HG02610 (cell line): ENCODE data around the gene TPD52L1.
"Not testable (repeated sequence)": the region's sequence is repeated elsewhere in the genome, so short reads cannot be mapped to it uniquely, and the experiment has no call there.

Experiments used
- ATAC-seq: cut with Tn5 transposase; IDR thresholded peaks from one replicate; pipeline ENCODE4 v1.9.1; 2021; ENCODE audit warnings: mild to moderate bottlenecking, moderate library complexity; ENCODE audit not compliant: unreplicated experiment

Gene TPD52L1

DNA sequence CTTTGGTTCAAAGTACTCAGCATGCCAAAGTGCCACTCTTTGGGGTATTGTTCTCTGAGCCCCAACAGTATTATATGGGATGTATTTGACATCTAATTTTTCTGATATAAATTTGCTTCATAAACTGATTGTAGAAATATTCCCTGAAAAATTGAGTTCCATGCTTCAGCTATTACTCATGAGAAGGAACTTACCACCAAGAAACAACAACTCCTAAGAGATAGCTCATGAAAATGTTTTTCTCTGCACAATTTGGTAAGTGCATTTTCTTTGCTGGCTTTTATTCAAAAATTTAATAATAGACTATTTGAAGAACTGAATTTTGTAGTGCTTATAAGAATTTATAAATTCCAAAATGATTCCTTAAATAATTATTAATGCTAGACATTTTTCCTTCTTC is 12.8 kb upstream of the TPD52L1 start:
- ATAC-seq: no peak

DNA sequence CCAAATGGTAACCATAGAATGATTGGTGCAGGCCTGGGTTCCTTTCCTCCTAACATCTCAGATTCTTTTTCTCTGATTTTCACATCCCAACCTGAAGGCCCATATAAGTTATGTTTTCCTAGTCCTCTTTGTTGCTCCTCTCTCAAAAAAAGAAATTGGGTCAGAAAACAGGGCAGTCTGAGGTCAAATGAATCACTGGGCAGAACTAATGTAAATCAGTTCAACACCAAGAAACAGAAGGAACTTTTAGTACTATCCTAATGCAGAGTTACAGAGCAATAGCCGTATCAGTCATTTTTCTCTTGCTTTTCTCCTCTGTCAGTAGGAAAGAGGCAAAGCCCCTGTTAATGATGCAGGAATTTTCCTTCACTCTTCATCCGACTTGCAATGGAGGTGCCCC is 11.0 kb upstream of the TPD52L1 start:
- no peak for ATAC-seq

DNA sequence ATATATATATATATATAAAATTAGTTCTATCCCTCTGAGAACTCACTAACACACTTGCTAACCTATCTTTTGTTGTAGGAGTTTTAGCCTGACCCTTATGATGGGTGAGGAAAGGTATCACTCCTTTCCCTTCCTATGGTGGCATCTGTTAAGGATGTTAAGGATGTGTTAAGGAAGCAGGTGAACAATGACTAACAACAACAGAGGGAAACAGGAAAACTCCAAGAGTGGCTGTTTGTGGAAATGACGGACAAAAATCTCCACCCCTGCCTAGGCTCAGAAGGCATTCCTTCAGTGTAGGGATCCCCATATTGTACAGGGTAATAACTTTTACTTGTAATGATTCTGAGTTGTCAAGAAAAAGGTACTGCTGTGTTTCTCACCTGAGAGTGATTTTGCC is 8.8 kb upstream of the TPD52L1 start:
- no peak for ATAC-seq

DNA sequence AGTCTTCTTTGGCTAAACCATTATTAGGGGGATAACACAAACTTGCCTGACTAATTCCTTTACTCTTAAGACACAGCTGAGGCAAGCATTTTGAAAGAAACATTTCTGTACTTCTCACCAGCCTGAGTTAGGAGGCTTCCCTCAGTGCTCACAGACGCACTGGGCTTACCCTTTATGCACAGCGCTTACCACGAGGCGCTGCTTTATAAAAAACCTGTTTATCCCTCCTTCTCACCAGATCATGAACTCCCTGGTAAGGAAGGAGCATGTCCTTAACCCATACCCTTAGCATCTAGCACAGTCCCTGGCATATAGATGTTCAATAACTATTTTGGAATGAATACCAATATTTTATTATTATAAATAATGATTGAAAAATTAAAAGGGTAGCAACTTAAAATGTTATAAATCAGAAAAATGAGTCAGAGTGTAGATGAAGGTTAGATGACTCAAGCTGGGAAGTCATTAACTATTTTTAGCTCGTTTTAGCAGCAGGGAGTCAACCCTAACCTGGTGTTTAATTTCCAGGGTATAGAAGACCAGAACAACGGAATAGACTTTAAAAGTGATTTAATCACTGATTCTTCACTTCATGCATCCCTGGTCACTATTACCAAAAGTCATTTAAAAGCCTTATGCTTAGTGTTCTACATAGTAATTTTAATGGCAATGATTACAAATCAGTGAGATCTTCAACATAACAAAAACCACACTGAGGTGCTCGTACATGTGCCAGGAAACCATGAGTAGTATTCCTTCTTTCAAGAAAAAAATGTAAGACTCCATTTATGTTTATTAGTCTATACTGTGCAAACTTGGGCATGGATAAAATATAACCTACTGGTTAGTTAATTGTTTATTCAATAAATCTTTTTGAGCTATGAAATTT is 4.1 kb upstream of the TPD52L1 start:
- ATAC-seq: no peak

DNA sequence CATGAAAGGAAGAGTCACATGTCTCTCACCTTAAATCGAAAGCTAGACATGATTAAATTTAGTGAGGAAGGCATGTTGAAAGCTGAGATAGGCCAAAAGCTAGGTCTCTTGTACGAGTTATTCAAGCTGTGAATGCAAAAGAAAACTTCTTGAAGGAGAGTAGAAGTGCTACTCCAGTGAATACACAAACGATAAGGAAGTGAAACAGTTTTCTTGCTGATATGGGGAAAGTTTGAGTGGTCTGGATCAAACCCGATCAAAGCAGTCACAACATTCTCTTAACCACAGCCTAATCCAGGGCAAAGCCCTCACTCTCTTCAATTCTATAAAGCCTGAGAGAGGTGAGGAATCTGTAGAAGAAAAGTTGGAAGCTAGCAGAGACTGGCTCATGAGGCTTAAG is 1.9 kb upstream of the TPD52L1 start:
- no peak for ATAC-seq

DNA sequence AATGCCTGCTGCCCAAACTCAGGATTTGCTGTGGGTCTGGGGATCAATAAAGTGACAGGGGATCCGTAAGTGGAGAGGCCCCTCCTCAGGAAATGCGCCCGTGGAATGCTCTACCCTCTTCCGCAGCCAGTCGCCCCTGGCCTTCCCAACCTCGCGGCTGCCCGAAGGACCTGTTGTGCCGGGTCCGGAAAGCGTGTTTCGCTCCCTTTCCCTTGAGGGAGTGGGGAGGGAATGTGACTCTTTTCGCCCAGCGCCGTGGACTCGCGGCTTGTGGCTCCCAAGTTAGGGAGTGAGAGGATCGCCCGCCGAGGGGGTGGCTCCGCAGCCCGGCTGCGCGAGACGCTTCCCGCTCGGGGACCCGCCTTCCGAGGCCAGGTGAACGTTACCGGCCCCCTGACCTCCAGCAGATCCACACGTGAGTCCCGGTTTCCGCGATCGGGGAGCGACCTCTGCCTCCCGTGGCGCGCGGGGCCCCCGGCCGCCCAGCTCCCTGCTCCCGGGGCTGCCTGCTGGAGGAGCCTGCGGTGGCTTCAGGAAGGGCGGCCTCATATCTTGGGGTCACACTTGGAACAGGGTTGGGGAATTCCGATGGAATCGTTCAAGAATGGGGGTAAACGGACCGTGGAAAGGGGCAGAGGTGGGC is 666 bp downstream of the TPD52L1 start:
- ATAC-seq: no peak

DNA sequence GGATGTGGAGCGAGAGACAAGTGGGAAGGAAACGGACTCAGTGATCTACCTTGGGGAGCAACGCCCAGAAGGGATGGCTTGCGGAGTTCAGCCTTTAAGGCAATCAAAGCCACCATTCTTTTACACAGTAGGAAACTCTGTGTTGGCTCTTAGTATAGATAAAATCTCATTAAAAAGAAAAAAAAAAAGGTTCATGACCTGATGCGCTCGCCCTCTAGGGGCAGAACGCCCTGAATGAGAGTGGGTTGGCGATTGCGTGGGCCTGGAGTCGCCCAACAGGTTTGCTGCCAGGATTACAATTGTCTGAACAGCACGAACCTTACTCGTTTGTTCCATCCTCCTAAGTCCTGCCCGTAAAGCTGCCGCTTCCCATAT is 1.2 kb downstream of the TPD52L1 start:
- no peak for ATAC-seq

DNA sequence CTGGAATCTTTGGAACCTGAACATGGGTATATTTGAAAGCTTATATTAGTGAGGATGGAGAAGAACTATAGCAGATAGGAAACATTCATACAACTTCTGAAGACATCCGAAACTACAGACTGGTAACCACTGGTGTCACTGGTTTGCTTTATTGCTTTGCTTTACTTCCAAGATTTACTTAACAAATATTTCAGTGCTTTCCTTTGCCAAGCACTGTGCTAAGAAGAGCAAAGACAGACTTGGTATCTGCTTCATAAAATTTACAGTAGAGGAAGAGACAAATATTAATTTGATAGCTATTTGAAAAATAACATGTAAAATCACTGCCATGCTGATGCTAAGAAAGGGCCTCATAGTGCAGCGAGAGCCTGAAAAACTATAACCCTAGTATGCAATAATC is 1.8 kb downstream of the TPD52L1 start:
- ATAC-seq: no peak

DNA sequence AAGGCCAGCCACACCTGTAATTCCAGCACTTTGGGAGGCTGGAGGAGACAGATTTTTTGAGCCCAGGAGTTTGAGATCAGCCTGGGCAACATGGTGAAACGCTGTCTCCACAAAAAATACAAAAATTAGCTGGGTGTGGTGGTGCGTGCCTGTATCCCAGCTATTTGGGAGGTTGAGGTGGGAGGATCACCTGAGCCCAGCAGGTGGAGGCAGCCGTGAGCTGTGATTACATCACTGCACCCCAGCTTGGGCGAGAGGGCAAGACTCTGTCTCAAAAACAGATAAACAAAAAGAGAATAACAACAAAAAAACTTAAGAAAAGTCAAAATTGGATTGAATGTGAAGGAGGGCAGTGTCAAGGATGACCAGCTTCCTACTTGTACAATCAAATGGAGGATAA is 2.9 kb downstream of the TPD52L1 start:
- ATAC-seq: no peak

DNA sequence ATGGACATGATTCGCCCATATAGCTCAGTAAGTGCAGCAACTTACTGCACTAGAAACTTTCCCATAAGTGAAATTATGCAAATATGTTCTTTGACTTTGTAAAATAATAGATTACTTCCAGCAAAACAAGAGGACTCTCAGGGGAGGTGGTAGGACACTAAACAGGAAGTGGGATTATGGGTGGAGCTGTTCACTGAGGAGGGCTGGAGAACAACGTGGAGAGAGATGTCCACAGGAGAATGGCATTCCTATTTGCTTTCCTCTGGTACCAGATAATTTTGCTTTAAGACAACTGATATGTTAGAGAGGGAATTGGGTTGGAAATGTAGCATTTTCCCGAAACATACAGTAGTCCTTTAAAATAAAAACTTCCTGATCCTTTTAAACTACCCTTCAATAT is 3.7 kb downstream of the TPD52L1 start:
- ATAC-seq: no peak

DNA sequence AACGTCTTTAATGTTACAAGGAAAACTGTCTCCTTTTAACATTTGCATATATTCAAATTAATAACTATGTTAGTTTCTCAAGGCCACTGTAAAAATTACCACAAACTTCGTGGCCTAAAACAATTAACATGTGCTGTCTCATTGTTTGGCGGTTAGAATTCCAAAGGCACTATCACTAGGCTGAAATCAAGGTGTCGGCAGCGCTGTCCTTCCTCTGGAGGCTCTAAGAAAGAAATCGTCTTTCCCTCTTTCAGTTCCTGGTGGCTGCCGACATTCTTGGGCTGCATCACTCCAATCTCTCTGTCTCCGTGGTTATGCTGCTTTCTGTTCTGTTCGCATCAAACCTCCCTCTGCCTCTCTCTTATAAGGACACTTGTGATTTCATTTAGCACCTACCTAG is 4.2 kb downstream of the TPD52L1 start:
- no peak for ATAC-seq

DNA sequence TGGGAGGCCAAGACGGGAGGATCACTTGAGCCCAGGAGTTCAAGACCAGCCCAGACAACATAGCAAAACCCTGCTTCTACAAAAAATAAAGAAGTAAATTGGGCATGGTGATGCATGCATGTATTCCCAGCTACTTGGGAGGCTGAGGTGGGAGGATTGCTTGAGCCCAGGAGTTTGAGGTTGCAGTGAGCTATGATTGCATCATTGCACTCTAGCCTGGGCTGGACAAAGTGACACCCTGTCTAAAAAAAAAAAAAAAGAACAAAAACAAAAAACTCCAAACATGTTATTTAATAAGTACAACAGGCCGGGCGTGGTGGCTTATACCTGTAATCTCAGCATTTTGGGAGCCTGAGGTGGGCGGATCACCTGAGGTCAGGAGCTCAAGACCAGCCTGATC is 9.8 kb downstream of the TPD52L1 start:
- ATAC-seq: not testable (repeated sequence)

DNA sequence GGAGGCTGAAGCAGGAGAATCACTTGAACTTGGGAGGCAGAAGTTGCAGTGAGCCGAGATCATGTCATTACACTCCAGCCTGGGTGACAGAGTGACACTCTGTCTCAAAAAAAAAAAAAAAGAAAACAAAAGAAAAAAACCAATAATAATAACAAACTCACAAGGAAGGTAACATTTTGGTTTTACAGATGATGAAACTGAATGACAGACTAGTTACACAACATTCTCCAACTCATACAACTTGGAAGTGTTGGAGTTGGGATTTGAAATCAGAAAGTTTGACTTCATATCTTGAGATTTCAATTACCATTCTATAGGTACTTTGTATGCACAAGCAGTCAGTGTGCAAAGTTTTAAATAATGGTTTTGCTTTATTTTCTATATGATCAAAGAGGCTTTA is 10.2 kb downstream of the TPD52L1 start:
- no peak for ATAC-seq

DNA sequence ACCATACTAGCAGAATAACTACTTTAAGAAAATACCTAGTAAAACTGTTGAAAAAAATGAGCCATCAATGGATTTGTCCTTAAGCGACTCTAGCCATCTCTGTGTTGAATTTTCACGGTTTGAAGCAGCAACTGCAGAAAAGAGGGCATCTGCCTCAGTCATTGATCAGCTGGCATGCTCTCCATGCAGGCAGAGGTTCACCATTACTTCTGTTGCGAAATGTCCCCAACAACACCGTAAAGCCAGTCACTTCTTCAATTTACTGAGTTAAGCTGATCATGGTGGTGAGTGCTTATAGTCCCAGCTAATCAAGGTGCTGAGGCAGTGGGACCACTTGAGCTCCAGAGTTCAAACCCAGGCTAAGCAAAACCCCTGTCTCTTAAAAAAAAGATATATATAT is 11.1 kb downstream of the TPD52L1 start:
- no peak for ATAC-seq

DNA sequence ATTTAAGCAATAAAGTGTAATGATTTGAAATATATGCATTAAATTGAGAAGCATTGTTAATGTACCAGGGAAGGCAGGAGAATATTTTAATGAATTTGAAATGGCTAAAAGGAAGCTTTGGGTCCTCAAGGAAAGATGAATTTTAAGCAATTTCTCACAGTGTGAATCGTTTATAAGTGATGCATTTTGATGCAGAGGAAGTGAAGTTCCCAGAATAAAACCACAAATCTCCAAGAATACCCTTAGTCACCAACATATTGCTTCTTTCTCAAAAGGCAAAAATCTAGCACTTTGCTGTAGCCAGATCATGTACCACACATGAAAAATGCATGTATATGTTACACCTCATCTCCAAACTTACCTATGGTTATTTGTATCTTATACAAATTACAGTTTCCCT is 11.7 kb downstream of the TPD52L1 start:
- no peak for ATAC-seq

DNA sequence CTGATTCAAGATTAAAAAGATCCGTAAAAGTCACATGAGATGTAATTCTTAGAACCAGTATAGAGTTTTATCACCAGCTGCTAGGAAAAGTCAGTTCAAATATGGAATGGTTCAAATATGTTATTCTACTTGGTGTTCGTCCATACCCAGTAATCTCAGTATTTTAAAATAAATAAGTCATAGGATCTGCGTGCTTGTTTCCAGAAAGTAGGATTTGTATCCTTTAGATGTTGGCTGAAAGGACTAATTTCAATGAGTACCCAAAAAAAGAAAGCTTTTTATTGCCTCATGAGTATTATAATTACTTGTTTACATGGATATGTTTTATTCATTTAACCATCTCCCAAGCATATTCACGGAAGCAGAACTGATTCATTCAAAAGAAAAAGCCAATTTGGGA is 12.2 kb downstream of the TPD52L1 start:
- ATAC-seq: no peak

DNA sequence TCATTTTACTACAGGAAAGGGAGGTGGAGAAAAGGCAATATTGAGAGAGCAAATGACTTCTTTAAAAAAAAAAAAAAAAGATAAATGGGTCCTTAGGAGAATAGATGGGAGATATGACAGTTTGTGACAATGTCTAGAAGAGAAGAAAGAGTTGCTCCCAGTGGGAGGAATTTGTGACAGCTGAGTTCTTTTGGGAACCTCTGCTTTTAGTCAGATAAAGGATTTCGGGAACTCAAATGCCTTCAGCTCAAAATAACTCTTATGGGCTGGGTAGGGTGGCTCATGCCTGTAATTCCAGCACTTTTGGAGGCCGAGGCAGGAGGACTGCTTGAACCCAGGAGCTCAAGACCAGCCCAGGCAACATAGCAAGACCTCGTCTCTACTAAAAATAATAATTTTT is 13.1 kb downstream of the TPD52L1 start:
- ATAC-seq: no peak

DNA sequence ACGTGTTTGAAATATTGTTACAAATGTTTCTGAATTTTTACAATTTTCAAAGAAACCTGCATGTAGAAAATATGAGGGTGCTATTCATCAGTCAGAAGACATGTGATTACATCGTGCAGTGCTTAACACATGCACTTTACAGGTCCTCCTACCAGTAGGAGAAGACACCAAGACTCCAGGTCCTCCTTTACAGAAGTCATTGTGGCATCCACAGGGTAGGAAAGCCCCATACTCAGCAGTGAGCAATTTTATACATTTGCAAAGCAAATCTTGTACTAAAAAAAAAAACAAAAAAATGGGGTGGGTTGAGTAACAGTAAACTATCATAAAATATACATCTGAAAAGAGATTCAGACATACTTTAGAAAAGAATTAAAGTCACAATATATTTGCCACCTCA is 14.0 kb downstream of the TPD52L1 start:
- ATAC-seq: no peak

DNA sequence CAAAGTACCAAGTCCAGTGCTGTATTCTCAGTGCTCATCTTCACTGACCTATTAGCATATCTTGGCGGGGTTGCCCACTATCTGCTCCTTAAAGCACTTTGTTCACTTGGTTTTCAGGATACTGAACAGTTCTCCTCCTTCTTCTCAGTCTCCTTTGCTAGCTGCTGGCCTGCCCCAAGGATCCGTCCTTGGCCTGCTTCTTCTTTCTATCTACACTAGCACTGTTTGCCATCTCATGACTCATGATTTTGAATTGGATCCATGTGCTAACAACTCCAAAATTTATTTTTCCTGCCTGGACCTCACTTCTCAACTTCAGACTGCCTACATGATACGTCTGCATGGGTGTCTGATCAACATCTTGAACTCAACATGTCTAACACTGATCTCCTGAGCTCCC is 15.5 kb downstream of the TPD52L1 start:
- ATAC-seq: no peak

DNA sequence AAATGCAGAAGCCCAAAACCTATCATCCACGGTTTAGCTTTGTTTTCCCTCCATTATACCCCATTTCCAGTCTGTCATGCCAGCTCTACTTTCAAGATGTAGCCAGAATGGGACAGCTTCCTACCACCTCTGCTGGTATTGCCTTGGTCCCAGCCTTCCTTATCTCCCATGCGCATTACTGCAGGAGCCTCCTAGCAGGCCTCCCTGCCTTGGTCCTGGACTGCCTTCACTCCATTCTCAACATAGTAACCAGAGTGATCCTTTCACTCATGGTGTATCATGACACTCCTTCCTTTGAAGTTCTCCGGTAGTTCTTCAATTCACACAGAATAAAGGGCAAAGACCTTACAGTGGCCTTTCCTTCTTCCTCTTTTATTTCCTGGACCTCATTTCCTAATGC is 15.9 kb downstream of the TPD52L1 start:
- ATAC-seq: no peak

DNA sequence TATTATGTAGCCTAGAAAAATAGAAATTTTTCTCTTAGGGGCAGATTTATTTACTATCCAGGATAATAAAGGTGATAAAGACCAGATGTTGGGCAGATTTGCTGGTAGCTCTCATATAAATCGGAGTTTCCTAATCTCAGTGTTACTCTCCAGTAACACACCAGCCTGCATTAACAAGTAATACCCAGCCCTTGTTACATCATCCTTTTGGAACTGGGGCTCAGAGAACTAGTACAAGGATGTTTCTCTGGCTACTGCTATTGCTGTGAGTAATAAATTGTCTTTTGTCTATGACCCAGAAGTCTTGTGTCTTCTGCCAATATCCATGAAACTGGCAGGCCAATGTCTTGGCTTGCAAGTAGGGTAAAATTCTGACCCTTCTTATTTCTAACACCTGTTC is 16.8 kb downstream of the TPD52L1 start:
- ATAC-seq: no peak

DNA sequence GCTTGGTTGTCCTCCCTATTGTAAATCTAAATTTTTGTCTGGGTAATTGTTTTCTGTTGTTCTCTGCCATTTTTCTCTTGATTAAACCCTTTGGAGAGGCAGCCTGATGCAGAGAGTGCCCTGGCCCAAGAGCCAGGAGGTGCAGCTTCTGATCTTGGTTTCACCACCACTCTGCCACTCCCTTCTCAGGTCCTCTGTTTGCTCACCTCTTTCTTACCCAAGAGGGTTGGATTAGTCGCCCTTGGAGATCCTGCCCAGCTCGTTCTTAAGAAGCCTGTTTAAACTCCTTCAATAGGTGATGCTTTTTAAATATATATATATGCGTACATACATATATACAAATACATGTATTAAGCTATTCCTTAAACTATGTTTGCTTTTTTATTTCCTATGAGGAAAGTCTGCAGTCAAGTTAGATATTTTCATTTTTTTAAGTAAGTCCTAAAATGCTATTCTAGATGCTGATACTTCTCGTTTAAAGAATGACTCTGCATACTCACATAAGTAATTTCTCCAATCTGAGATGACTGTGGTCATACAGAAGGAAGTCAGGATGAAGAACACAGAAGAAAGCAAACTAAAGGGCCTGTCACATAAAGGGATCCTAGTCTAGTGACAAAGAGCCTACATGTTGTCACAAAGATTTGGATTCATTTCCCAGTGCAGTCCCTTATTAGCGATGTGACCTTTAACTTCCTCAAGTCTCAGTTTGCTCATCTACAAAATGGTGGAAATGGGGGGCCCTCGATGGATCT is 19.9 kb downstream of the TPD52L1 start:
- ATAC-seq: no peak
